DND-41 (cell line): ENCODE results near the gene TGFBRAP1.

Source experiments
- EZH2 ChIP-seq: IDR thresholded peaks from 3 replicates; pipeline ENCODE4 v1.6.1; 2012; ENCODE audit warnings: borderline replicate concordance, low read depth, mild to moderate bottlenecking, moderate library complexity, low read length, inconsistent platforms; ENCODE audit not compliant: severe bottlenecking
- TF ChIP-seq, protein P1 (sequence below): IDR thresholded peaks from 2 replicates; pipeline ENCODE4 v1.5.1; 2012; ENCODE audit warnings: borderline replicate concordance, low read length, moderate library complexity, mild to moderate bottlenecking; ENCODE audit not compliant: poor library complexity, severe bottlenecking; ENCODE audit errors: extremely low read depth

GRCh38 chr2:105262651-105263091, 66.9 kb downstream of the TGFBRAP1 start:
- TF ChIP-seq, protein P1, sequence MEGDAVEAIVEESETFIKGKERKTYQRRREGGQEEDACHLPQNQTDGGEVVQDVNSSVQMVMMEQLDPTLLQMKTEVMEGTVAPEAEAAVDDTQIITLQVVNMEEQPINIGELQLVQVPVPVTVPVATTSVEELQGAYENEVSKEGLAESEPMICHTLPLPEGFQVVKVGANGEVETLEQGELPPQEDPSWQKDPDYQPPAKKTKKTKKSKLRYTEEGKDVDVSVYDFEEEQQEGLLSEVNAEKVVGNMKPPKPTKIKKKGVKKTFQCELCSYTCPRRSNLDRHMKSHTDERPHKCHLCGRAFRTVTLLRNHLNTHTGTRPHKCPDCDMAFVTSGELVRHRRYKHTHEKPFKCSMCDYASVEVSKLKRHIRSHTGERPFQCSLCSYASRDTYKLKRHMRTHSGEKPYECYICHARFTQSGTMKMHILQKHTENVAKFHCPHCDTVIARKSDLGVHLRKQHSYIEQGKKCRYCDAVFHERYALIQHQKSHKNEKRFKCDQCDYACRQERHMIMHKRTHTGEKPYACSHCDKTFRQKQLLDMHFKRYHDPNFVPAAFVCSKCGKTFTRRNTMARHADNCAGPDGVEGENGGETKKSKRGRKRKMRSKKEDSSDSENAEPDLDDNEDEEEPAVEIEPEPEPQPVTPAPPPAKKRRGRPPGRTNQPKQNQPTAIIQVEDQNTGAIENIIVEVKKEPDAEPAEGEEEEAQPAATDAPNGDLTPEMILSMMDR = no peak
- TF ChIP-seq EZH2 = no peak
